H9 (cell line): ENCODE measurements around the gene VAPA. TPM values are rescaled to one million over a fixed set of nuclear protein-coding genes. Genes with fewer than 3 reads are reported as not detected.

Experiments
- DNase-seq: peaks from one replicate; pipeline ENCODE4 v3.0.0-alpha.2; 2017
- H2AFZ ChIP-seq: one replicate; pipeline ENCODE4 v1.6.1; 2013; ENCODE audit warnings: mild to moderate bottlenecking, low read length, control low read depth, moderate library complexity
- H2AK5ac ChIP-seq: 2 replicates; pipeline ENCODE4 v1.6.1; 2013; ENCODE audit warnings: low read length, control low read depth, mixed read lengths; ENCODE audit not compliant: insufficient read length
- H2BK120ac ChIP-seq: one replicate; pipeline ENCODE4 v1.6.1; 2013; ENCODE audit warnings: low read depth, mild to moderate bottlenecking, low read length, control low read depth, inconsistent platforms; ENCODE audit not compliant: poor library complexity, severe bottlenecking
- H2BK12ac ChIP-seq: 2 replicates; pipeline ENCODE4 v1.6.1; 2013; ENCODE audit warnings: low read length, control low read depth, mixed read lengths, low read depth; ENCODE audit not compliant: insufficient read length
- H2BK15ac ChIP-seq: 2 replicates; pipeline ENCODE4 v1.6.1; 2013; ENCODE audit warnings: low read depth, low read length, control low read depth
- H2BK20ac ChIP-seq: one replicate; pipeline ENCODE4 v1.6.1; 2013; ENCODE audit warnings: low read depth, mild to moderate bottlenecking, low read length, control low read depth, inconsistent platforms; ENCODE audit not compliant: poor library complexity, severe bottlenecking
- H2BK5ac ChIP-seq: 2 replicates; pipeline ENCODE4 v1.6.1; 2013; ENCODE audit warnings: low read length, control low read depth, mixed read lengths; ENCODE audit not compliant: insufficient read length
- H3K14ac ChIP-seq: 2 replicates; pipeline ENCODE4 v1.6.1; 2013; ENCODE audit warnings: low read length, control low read depth; ENCODE audit not compliant: insufficient read depth
- H3K18ac ChIP-seq: 2 replicates; pipeline ENCODE4 v1.6.1; 2013; ENCODE audit warnings: low read depth, mild to moderate bottlenecking, mixed read lengths, low read length, control low read depth; ENCODE audit not compliant: insufficient read length
- H3K23ac ChIP-seq: 2 replicates; pipeline ENCODE4 v1.6.1; 2013; ENCODE audit warnings: low read length, control low read depth, mixed read lengths, low read depth; ENCODE audit not compliant: insufficient read length
- H3K23me2 ChIP-seq: 2 replicates; pipeline ENCODE4 v1.6.1; 2013; ENCODE audit warnings: low read depth, mild to moderate bottlenecking, mixed read lengths, low read length, control low read depth; ENCODE audit not compliant: insufficient read length, poor library complexity, severe bottlenecking
- H3K27ac ChIP-seq: 2 replicates; pipeline ENCODE4 v1.5.1; 2013; ENCODE audit warnings: low read length, control low read depth, mixed read lengths, low read depth; ENCODE audit not compliant: insufficient read length
- H3K27me3 ChIP-seq: 2 replicates; pipeline ENCODE4 v1.6.1; 2013; ENCODE audit warnings: low read length, control low read depth, inconsistent platforms; ENCODE audit not compliant: insufficient read depth
- H3K4ac ChIP-seq: 2 replicates; pipeline ENCODE4 v1.6.1; 2013; ENCODE audit warnings: low read depth, mild to moderate bottlenecking, control low read depth, inconsistent platforms, low read length, moderate library complexity
- H3K4me1 ChIP-seq: 2 replicates; pipeline ENCODE4 v1.6.1; 2013; ENCODE audit warnings: low read length, control low read depth, inconsistent platforms; ENCODE audit not compliant: insufficient read depth
- H3K4me2 ChIP-seq: 2 replicates; pipeline ENCODE4 v1.6.1; 2013; ENCODE audit warnings: low read length, control low read depth, mixed read lengths; ENCODE audit not compliant: insufficient read length, insufficient read depth
- H3K56ac ChIP-seq: 2 replicates; pipeline ENCODE4 v1.6.1; 2013; ENCODE audit warnings: low read depth, mild to moderate bottlenecking, mixed read lengths, low read length, control low read depth; ENCODE audit not compliant: insufficient read length
- H3K79me1 ChIP-seq: 2 replicates; pipeline ENCODE4 v1.6.1; 2013; ENCODE audit warnings: low read depth, mild to moderate bottlenecking, moderate library complexity, low read length, control low read depth, inconsistent platforms; ENCODE audit not compliant: insufficient read depth, poor library complexity, severe bottlenecking
- H3K79me2 ChIP-seq: 2 replicates; pipeline ENCODE4 v1.6.1; 2013; ENCODE audit warnings: low read length, control low read depth, inconsistent platforms; ENCODE audit not compliant: insufficient read depth
- H3K9ac ChIP-seq: 2 replicates; pipeline ENCODE4 v1.6.1; 2013; ENCODE audit warnings: low read length, control low read depth, mixed read lengths; ENCODE audit not compliant: insufficient read length; ENCODE audit errors: extremely low read depth
- H3K9me3 ChIP-seq: one replicate; pipeline ENCODE4 v1.6.1; 2013; ENCODE audit warnings: low read depth, low read length, inconsistent platforms; ENCODE audit not compliant: control insufficient read depth
- H3T11ph ChIP-seq: one replicate; pipeline ENCODE4 v1.6.1; 2013; ENCODE audit warnings: mild to moderate bottlenecking, low read length, control low read depth, inconsistent platforms
- H4K20me1 ChIP-seq: one replicate; pipeline ENCODE4 v1.6.1; 2013; ENCODE audit not compliant: control insufficient read depth, insufficient read length, insufficient read depth
- H4K5ac ChIP-seq: 2 replicates; pipeline ENCODE4 v1.6.1; 2013; ENCODE audit warnings: low read depth, mild to moderate bottlenecking, mixed read lengths, low read length, control low read depth; ENCODE audit not compliant: insufficient read length
- H4K8ac ChIP-seq: replicated peaks from 2 replicates; pipeline ENCODE4 v1.6.1; 2013; ENCODE audit warnings: low read length, control low read depth, mixed read lengths, low read depth; ENCODE audit not compliant: insufficient read length
- H4K91ac ChIP-seq: 2 replicates; pipeline ENCODE4 v1.6.1; 2013; ENCODE audit warnings: low read depth, mild to moderate bottlenecking, moderate library complexity, mixed read lengths, low read length, control low read depth; ENCODE audit not compliant: insufficient read length
- H3K27ac Mint-ChIP-seq, 3 experiments: 2 replicates in 2 of 3; 3 replicates in 1 of 3; pipeline ENCODE4 v1.8.0; 2020 to 2021; ENCODE audit warnings: mixed read lengths in 3 of 3, mild to moderate bottlenecking in 1 of 3, moderate library complexity in 1 of 3
- H3K27me3 Mint-ChIP-seq: 2 replicates; pipeline ENCODE4 v1.8.0; 2021; ENCODE audit warnings: low read depth, mild to moderate bottlenecking, moderate library complexity, mixed read lengths
- H3K36me3 Mint-ChIP-seq, 3 experiments: 2 replicates in 2 of 3; 3 replicates in 1 of 3; pipeline ENCODE4 v1.8.0; 2020 to 2021; ENCODE audit warnings: low read depth in 3 of 3, mixed read lengths in 3 of 3; ENCODE audit not compliant: insufficient read depth in 1 of 3
- H3K4me1 Mint-ChIP-seq, 2 experiments: 2 replicates each; pipeline ENCODE4 v1.8.0; 2020; ENCODE audit warnings: mixed read lengths in 2 of 2
- H3K4me3 Mint-ChIP-seq, 2 experiments: 2 replicates in 1 of 2; 3 replicates in 1 of 2; pipeline ENCODE4 v1.8.0; 2020 to 2021; ENCODE audit warnings: mild to moderate bottlenecking in 2 of 2, mixed read lengths in 2 of 2, moderate library complexity in 1 of 2
- H3K9me3 Mint-ChIP-seq, 2 experiments: 2 replicates in 1 of 2; 3 replicates in 1 of 2; pipeline ENCODE4 v1.8.0; 2020; ENCODE audit warnings: mild to moderate bottlenecking in 2 of 2, mixed read lengths in 2 of 2, moderate library complexity in 1 of 2
- WGBS: extraction: QIAGEN DNeasy Blood & Tissue Kit; methylation state at CpG from one replicate; pipeline ENCODE4 v1.1.7; 2013; ENCODE audit warnings: missing lambda C conversion rate, low lambda C conversion rate, mixed read lengths; ENCODE audit not compliant: insufficient read length; ENCODE audit errors: extremely low coverage; 5-methylcytosine and 5-hydroxymethylcytosine counted together
- total RNA-seq: library from RNA; stranded (reverse); gene quantifications from 2 replicates; pipeline ENCODE4 v1.2.1, GENCODE V29; 2021
- TF ChIP-seq, protein P1 (sequence below): fragments of 200-600 bp; sonication (generic); conservative IDR thresholded peaks from 3 replicates; pipeline ENCODE4 v1.8.0; 2021; ENCODE audit warnings: antibody characterized with exemption, mild to moderate bottlenecking

The VAPA gene
- total RNA-seq, 1 experiment from 2014 or later, result 141 TPM

DNA sequence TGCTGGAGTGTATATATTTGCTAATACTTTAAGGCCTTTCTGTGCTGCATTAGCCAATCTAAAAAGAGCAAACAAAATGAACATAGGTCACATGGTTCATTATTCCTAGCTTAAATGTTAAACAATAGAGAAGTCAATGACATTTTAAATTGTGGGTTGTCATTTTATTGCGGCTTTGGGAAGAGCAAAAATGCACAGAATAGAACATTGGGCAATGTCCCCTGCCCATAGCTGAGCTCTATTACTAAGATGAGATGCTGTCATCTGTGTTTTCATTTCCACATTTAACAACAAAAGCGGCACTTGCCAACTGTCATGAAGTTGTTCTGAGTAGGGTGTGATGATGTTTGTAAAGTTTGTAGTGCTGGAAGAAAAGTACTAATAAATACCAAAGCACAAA is 3.2 kb upstream of the VAPA start:
- Mint-ChIP-seq H3K9me3 (0 out of 5 replicates have a peak, but pooled peaks cover 0 to 3% of the 10 kb centered on the region in 2 experiments), H3K4me1 (peaks cover 14 to 16% of the 10 kb centered on the region in 2 experiments), H3K36me3 (no peaks in the 10 kb centered on the region), H3K27me3 (no peaks in the 10 kb centered on the region; the same call in 1 of the 2 replicates), H3K4me3 (no peak overlapping the region), H3K27ac (no peak overlapping the region)
- TF ChIP-seq, protein P1, sequence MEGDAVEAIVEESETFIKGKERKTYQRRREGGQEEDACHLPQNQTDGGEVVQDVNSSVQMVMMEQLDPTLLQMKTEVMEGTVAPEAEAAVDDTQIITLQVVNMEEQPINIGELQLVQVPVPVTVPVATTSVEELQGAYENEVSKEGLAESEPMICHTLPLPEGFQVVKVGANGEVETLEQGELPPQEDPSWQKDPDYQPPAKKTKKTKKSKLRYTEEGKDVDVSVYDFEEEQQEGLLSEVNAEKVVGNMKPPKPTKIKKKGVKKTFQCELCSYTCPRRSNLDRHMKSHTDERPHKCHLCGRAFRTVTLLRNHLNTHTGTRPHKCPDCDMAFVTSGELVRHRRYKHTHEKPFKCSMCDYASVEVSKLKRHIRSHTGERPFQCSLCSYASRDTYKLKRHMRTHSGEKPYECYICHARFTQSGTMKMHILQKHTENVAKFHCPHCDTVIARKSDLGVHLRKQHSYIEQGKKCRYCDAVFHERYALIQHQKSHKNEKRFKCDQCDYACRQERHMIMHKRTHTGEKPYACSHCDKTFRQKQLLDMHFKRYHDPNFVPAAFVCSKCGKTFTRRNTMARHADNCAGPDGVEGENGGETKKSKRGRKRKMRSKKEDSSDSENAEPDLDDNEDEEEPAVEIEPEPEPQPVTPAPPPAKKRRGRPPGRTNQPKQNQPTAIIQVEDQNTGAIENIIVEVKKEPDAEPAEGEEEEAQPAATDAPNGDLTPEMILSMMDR, result no peak
- Histone ChIP-seq H2BK20ac (no peak overlapping the region), H4K5ac (no peak overlapping the region), H3K79me2 (peaks cover 9% of the 10 kb centered on the region; the same call in 1 of the 2 replicates), H3K18ac (no peak overlapping the region), H3K23ac (no peak overlapping the region), H2AK5ac (no peak overlapping the region), H3K27me3 (no peaks in the 10 kb centered on the region), H3K4me2 (no peak overlapping the region), H3K9me3 (no peaks in the 10 kb centered on the region), H3T11ph (no peak overlapping the region), H4K20me1 (no peaks in the 10 kb centered on the region), H3K56ac (no peak overlapping the region), H2BK12ac (no peak overlapping the region), H3K23me2 (peaks cover 4% of the 10 kb centered on the region), H3K4me1 (no peaks in the 10 kb centered on the region), H2BK15ac (no peak overlapping the region), H2BK120ac (no peak overlapping the region), H3K14ac (no peak overlapping the region), H3K4ac (no peak overlapping the region), H2BK5ac (no peak overlapping the region), H3K79me1 (no peaks in the 10 kb centered on the region), H4K91ac (no peak overlapping the region), H4K8ac (no peak overlapping the region), H3K27ac (no peak overlapping the region), H3K9ac (no peak overlapping the region), H2AFZ (no peak overlapping the region)
- no CpG with 5 or more reads among the region's 2 CpGs for WGBS
- DNase-seq, result no peak
